ENCODE data around the gene SLC39A10.

SLC39A10 gene

GRCh38 chr2:195737511-195738325 lies 80.7 kb downstream of the SLC39A10 start:
- Histone ChIP-seq H3K4me1 (no peaks in the 10 kb centered on the region; the same call in 1 of the 2 replicates), H3K9me3 (no peaks in the 10 kb centered on the region), H3K36me3 (peaks cover 15% of the 10 kb centered on the region), H3K27me3 (no peaks in the 10 kb centered on the region), H3K4me3 (ENCODE audit: low read depth, low read length) (no peak overlapping the region)
- no peak for DNase-seq
- TF ChIP-seq CTCF (IDR thresholded peaks at IDR 0.05; ENCODE audit: low read depth, low read length): no peak

- H3K36me3 ChIP-seq: peaks cover 7% of the 10 kb centered on the region; the same call in 1 of the 2 replicates
Observed at GRCh38 chr2:195741191-195741590, 84.2 kb downstream of the SLC39A10 start.

GRCh38 chr2:195756218-195756942 lies 99.4 kb downstream of the SLC39A10 start:
- Histone ChIP-seq H3K27me3 (no peaks in the 10 kb centered on the region), H3K4me3 (ENCODE audit: low read depth, low read length) (no peak overlapping the region), H3K9me3 (no peaks in the 10 kb centered on the region), H3K4me1 (no peaks in the 10 kb centered on the region), H3K36me3 (no peaks in the 10 kb centered on the region)
- no peak for DNase-seq
- TF ChIP-seq CTCF (IDR thresholded peaks at IDR 0.05; ENCODE audit: low read depth, low read length): no peak

More at GRCh38 chr2:195741191-195741590, 84.2 kb downstream of the SLC39A10 start:
- Histone ChIP-seq H3K4me3 (ENCODE audit: low read depth, low read length) (no peak overlapping the region), H3K9me3 (no peaks in the 10 kb centered on the region), H3K4me1 (no peaks in the 10 kb centered on the region; the same call in 1 of the 2 replicates), H3K27me3 (no peaks in the 10 kb centered on the region)
- TF ChIP-seq CTCF (IDR thresholded peaks at IDR 0.05; ENCODE audit: low read depth, low read length): no peak
- no peak for DNase-seq

- Histone ChIP-seq H3K4me3 (ENCODE audit: low read depth, low read length) (no peak overlapping the region), H3K9me3 (no peaks in the 10 kb centered on the region), H3K4me1 (no peaks in the 10 kb centered on the region), H3K27me3 (no peaks in the 10 kb centered on the region), H3K36me3 (no peaks in the 10 kb centered on the region)
- no peak for TF ChIP-seq CTCF (IDR thresholded peaks at IDR 0.05; ENCODE audit: low read depth, low read length)
- no peak for DNase-seq
Observed at GRCh38 chr2:195758846-195759245, 101.8 kb downstream of the SLC39A10 start.

GRCh38 chr2:195759877-195760276 lies 102.9 kb downstream of the SLC39A10 start:
- Histone ChIP-seq H3K4me1 (no peaks in the 10 kb centered on the region), H3K9me3 (no peaks in the 10 kb centered on the region), H3K4me3 (ENCODE audit: low read depth, low read length) (no peak overlapping the region), H3K36me3 (no peaks in the 10 kb centered on the region), H3K27me3 (no peaks in the 10 kb centered on the region)
- no peak for TF ChIP-seq CTCF (IDR thresholded peaks at IDR 0.05; ENCODE audit: low read depth, low read length)
- no peak for DNase-seq

- no peaks in the 10 kb centered on the region for H3K27me3 ChIP-seq
- no peaks in the 10 kb centered on the region for H3K36me3 ChIP-seq
- no peak for TF ChIP-seq CTCF (IDR thresholded peaks at IDR 0.05; ENCODE audit: low read depth, low read length)
- DNase-seq: no peak
- H3K9me3 ChIP-seq: no peaks in the 10 kb centered on the region
- no peaks in the 10 kb centered on the region for H3K4me1 ChIP-seq
- no peak overlapping the region for H3K4me3 ChIP-seq (ENCODE audit: low read depth, low read length)
Observed at GRCh38 chr2:195763866-195764265, 106.8 kb downstream of the SLC39A10 start.
